ENCODE measurements around the gene GRM5. TPM values are rescaled to one million over a fixed set of nuclear protein-coding genes. Genes with fewer than 3 reads are reported as not detected.
"Not testable (repeated sequence)": the region's sequence is repeated elsewhere in the genome, so short reads cannot be mapped to it uniquely, and the experiment has no call there.

The GRM5 gene
- polyA plus RNA-seq (2012; ENCODE audit: insufficient read depth, insufficient read length): not detected

DNA sequence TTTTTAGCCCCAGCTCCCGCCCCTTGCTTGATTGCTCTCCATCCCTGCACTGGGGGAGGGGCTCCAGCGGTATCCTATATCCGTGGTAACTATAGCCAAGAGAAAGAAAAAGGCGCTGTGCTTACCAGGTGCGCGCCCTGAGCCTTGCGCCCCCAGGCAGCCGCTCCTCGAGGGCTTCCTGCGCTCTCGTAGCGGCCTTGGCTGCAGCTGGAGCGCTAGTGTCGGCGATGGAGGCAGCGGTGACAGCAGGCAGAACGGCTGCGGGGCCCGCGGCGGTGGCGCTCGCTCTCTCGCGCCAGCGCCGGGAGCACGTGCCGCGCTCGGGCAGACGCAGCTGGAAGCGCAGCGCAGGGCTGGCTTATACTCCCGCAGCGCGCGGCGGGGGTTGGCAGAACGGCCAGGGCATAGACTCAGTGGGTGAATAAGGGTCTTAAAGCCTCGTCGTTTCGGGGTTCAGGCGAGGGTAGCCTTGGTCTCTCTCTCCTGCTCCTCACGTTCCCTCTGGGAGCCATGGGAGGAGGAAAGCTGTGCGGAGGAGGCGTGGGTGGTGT is at the start of gene GRM5:
TSS of gene GRM5 (minus strand) at position 332 of the 551 bp plus-strand sequence. CDS start 18,110 bp downstream, outside the sequence.
- H3K4me3 ChIP-seq (ENCODE audit: low read length); DNase-seq (ENCODE audit: low read depth, low spot score): not testable (repeated sequence)

GRCh38 chr11:89097956-89098355 is 32.2 kb upstream of the GRM5 start:
- DNase-seq (ENCODE audit: low read depth, low spot score): peak; percentile 1
- H3K4me3 ChIP-seq (ENCODE audit: low read length): not testable (repeated sequence)

GRCh38 chr11:89093806-89094205 is 28.0 kb upstream of the GRM5 start:
- not testable (repeated sequence) for H3K4me3 ChIP-seq (ENCODE audit: low read length); DNase-seq (ENCODE audit: low read depth, low spot score)

GRCh38 chr11:89084951-89085350 is 19.2 kb upstream of the GRM5 start:
- H3K4me3 ChIP-seq (ENCODE audit: low read length); DNase-seq (ENCODE audit: low read depth, low spot score): not testable (repeated sequence)

DNA sequence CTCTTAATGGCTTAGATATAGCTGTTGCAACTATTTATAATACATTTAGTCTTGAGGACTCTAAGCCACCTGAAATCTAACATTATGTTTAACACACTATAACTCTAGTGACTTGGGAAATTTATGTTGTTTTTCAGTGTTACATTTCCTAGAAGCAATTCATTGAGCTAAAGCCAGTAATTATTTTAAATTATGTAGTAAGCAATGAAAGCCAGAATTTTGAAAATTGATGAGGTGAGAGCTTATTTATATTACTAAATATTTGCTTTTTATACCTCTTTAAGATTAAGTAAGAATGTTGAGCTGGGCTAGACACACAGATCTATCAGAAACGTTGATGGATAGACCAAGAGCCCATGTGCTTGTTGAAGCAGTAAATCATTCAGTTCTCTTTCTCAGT is 5.1 kb upstream of the GRM5 start:
- H3K4me3 ChIP-seq (ENCODE audit: low read length); DNase-seq (ENCODE audit: low read depth, low spot score): not testable (repeated sequence)

DNA sequence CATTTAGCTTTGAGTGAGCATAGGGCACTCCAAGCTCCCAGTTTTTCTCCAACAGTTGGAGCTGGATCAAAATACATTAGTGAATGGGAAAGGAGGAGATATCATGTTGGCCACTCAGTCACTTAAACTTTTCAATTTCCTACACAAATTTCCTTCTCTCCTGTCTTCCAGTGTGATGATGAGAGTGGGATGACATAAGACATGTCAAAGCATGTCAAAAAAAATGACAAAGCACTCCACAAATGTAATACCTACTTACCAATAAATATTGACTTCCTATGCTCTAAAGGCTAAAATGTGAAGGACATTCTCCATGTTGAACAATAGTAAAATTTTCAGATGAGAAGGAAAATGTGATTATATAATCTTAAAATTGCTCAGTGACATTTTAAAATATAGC is 1.5 kb upstream of the GRM5 start:
- no peak overlapping the region for H3K4me3 ChIP-seq (ENCODE audit: low read length)
- DNase-seq (ENCODE audit: low read depth, low spot score): no peak

- H3K4me3 ChIP-seq (ENCODE audit: low read length): no peak overlapping the region
- no peak for DNase-seq (ENCODE audit: low read depth, low spot score)
These were observed 716 bp downstream of the GRM5 start for GRCh38 chr11:89065066-89065465.

DNA sequence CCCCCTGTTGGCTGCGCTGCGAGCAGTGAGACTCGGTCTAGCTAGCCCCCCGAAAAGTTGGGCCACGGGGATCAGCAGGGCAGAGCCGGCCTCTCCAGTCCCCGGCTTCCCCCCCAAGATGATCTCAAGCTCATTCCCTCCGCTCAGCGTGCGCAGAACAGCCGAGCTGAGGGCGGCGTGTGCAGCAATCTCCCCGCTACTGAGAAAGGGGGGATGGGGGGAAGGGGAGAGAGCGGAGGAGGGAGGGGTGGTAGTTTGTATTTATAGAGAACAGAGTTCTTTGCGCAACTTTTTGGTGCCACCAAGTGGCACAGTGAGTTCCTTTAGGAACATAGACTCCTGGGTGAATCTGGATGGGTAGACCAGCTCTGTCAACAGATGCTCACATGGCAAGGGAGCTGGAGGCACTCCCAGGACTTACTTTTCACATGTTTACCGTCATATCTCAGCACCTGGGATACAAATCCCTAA is 2.3 kb downstream of the GRM5 start:
- DNase-seq (ENCODE audit: low read depth, low spot score); H3K4me3 ChIP-seq (ENCODE audit: low read length): not testable (repeated sequence)

DNA sequence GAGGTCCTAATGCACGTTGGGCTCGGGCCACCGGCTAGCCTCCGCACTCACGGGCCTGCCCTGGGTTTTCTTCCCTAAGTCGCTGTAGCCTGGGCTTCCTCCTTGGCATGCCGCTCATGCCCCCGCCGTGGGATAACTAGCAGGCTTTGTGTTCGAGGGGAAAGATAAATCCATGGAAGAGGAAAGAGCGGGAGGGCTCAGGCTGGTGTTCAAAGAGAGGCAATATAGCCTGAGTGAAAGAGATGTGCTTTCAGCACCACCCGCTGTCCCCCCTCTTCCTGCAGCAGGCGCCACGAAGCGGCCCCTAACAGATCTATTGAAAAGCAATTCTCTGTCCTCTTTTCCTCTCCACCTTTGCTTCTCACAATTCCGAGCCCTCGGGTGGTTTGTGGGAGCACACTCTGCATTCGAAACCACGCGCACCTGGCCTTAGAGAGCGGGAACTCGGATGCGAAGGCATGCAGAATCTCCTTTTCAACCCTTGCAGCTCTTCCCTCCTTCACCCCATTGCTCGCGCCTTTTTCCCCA is 2.9 kb downstream of the GRM5 start:
- not testable (repeated sequence) for DNase-seq (ENCODE audit: low read depth, low spot score); H3K4me3 ChIP-seq (ENCODE audit: low read length)

DNA sequence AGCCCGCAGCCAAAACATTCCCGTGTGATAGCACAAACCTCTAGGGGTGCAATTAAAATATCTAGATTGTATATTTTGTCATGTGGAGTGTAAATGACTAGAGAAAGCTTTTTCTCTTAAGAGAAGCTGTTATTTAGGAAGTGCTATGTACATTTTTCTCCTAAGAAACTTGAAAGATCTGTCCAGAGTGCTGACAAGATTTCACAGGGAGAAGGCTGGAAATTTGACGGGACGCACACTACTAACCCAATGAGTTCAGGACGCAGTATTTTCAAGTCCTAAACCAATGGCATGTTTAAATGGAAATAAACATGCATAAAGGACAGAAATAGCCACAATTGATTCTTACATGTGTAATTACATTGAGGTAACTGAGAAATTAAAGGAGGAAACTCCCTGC is 3.9 kb downstream of the GRM5 start:
- not testable (repeated sequence) for H3K4me3 ChIP-seq (ENCODE audit: low read length); DNase-seq (ENCODE audit: low read depth, low spot score)

- DNase-seq (ENCODE audit: low read depth, low spot score); H3K4me3 ChIP-seq (ENCODE audit: low read length): not testable (repeated sequence)
These were observed 8.4 kb downstream of the GRM5 start for GRCh38 chr11:89057406-89057805.

- no peak for DNase-seq (ENCODE audit: low read depth, low spot score)
- H3K4me3 ChIP-seq (ENCODE audit: low read length): no peak overlapping the region
These were observed 13.6 kb downstream of the GRM5 start for GRCh38 chr11:89052220-89052619.

- not testable (repeated sequence) for DNase-seq (ENCODE audit: low read depth, low spot score)
These were observed 18.6 kb downstream of the GRM5 start for GRCh38 chr11:89047159-89047558.

GRCh38 chr11:89043861-89044588 is 21.8 kb downstream of the GRM5 start:
- not testable (repeated sequence) for DNase-seq (ENCODE audit: low read depth, low spot score); H3K4me3 ChIP-seq (ENCODE audit: low read length)

More at GRCh38 chr11:89047159-89047558, 18.6 kb downstream of the GRM5 start:
- not testable (repeated sequence) for H3K4me3 ChIP-seq (ENCODE audit: low read length)

DNA sequence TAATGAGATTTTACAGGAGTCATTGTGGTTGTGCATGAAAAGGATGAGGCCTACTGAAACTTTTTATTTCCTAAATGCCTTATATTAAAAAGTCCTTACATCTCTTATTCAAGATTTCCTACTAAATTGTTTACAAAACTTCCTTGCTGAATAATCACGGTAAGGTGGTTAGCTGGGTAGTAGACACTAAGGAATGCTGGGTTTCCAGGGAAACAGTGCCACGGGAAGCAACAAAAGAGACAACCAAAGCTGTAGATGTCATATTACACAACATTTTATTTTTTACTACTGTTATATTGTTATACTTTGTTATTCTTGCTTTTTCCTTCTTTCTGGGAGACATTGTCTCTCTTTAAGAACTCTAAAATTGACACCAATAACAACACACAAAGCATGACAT is 36.1 kb downstream of the GRM5 start:
- not testable (repeated sequence) for H3K4me3 ChIP-seq (ENCODE audit: low read length); DNase-seq (ENCODE audit: low read depth, low spot score)

DNA sequence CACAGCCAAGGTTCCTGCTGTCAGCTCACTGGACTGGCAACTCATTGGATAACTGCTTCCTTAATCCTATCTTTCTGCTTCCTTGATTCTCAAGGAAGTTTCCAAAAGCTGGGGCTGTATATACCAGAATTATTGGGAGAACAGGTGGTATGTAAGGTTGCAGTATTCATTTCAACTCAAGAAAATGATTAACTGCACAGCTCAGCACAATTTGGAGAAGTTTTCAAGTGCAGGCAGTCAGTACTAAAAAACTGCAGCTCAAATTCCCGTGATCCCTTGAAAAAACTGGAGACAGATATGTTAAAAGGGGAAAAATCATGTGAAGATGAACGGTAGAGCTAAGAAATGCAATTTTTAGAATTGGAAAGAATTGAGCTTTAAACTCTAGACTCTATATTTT is 44.4 kb downstream of the GRM5 start:
- H3K4me3 ChIP-seq (ENCODE audit: low read length): no peak overlapping the region
- no peak for DNase-seq (ENCODE audit: low read depth, low spot score)

GRCh38 chr11:89019827-89020547 is 45.8 kb downstream of the GRM5 start:
- not testable (repeated sequence) for DNase-seq (ENCODE audit: low read depth, low spot score); H3K4me3 ChIP-seq (ENCODE audit: low read length)

- DNase-seq (ENCODE audit: low read depth, low spot score): no peak
- no peak overlapping the region for H3K4me3 ChIP-seq (ENCODE audit: low read length)
These were observed 49.6 kb downstream of the GRM5 start for GRCh38 chr11:89016214-89016613.

GRCh38 chr11:89015614-89016013 is 50.2 kb downstream of the GRM5 start:
- no peak for DNase-seq (ENCODE audit: low read depth, low spot score)
- no peak overlapping the region for H3K4me3 ChIP-seq (ENCODE audit: low read length)

GRCh38 chr11:89000852-89001251 is 64.9 kb downstream of the GRM5 start:
- DNase-seq (ENCODE audit: low read depth, low spot score); H3K4me3 ChIP-seq (ENCODE audit: low read length): not testable (repeated sequence)
